ENCODE measurements around the gene CAPN12. TPM values are rescaled to one million over a fixed set of nuclear protein-coding genes. Genes with fewer than 3 reads are reported as not detected.
A peak's percentile ranks its signal among the peaks of the same experiment; 100 is the strongest.

Gene CAPN12
- total and polyA plus RNA-seq, 2 of the 8 experiments (the other 6 are each of a cell fraction or from before 2014, with no cell fraction given), result 8.8 to 20.0 TPM

- TF ChIP-seq CHD7 (IDR thresholded peaks at IDR 0.05; ENCODE audit: insufficient replicate concordance, low read length) (no peak), HDAC6 (IDR thresholded peaks at IDR 0.05; ENCODE audit: low read depth, low read length) (no peak), EZH2 (IDR thresholded peaks at IDR 0.05; ENCODE audit: low read depth, low read length, severe bottlenecking) (no peak), RXRA (IDR thresholded peaks at IDR 0.05; ENCODE audit: insufficient read depth, low read depth, low read length) (no peak), ATF3 (IDR thresholded peaks at IDR 0.05; ENCODE audit: insufficient read depth, low read depth, low read length) (0 out of 2 replicates have a peak, but pooled peaks have one; percentile 10), JUND (IDR thresholded peaks at IDR 0.05; ENCODE audit: low read length) (peak; percentile 95)
These were observed 50.7 kb downstream of the CAPN12 start (continued) for GRCh38 chr19:38693380-38694223.
